CD14-positive monocyte (primary cell): ENCODE data around the gene TMEM221. TPM values are rescaled to one million over a fixed set of nuclear protein-coding genes. Genes with fewer than 3 reads are reported as not detected.

Experiments
- DNase-seq, 3 donors: peaks; one replicate each; pipeline ENCODE4 v3.0.0-alpha.2; 2011 to 2022
- H2AFZ ChIP-seq: 2 replicates; pipeline ENCODE4 v1.6.0; 2012; ENCODE audit warnings: mild to moderate bottlenecking, low read depth, low read length, inconsistent platforms; ENCODE audit not compliant: insufficient read depth, poor library complexity, severe bottlenecking
- H3K27ac ChIP-seq, 2 donors: 1 replicate in 1 of 2; 2 replicates in 1 of 2; pipeline ENCODE4 v1.5.1; 2012 to 2013; ENCODE audit warnings: low read length in 2 of 2, control low read depth in 1 of 2, inconsistent platforms in 1 of 2, low read depth in 1 of 2, mild to moderate bottlenecking in 1 of 2
- H3K27me3 ChIP-seq, 2 donors: one replicate each; pipeline versions ENCODE4 v1.6.0 to v1.6.1; 2011 to 2013; ENCODE audit warnings: low read length in 2 of 2; ENCODE audit not compliant: control insufficient read depth in 2 of 2, insufficient read depth in 2 of 2
- H3K36me3 ChIP-seq, 2 donors: replicated peaks in 1 of 2; 1 replicate in 1 of 2; 2 replicates in 1 of 2; pipeline versions ENCODE4 v1.5.1 to v1.6.1; 2012 to 2013; ENCODE audit warnings: low read length in 2 of 2, control low read depth in 1 of 2, inconsistent platforms in 1 of 2, mild to moderate bottlenecking in 1 of 2; ENCODE audit not compliant: insufficient read depth in 2 of 2, control insufficient read depth in 1 of 2
- H3K4me1 ChIP-seq, 2 donors: 1 replicate in 1 of 2; 2 replicates in 1 of 2; pipeline versions ENCODE4 v1.5.1 to v1.6.1; 2012 to 2013; ENCODE audit warnings: low read length in 2 of 2, control low read depth in 1 of 2, inconsistent platforms in 1 of 2, mild to moderate bottlenecking in 1 of 2, moderate library complexity in 1 of 2; ENCODE audit not compliant: insufficient read depth in 2 of 2, control insufficient read depth in 1 of 2
- H3K4me2 ChIP-seq: replicated peaks from 2 replicates; pipeline ENCODE3; 2012; ENCODE audit warnings: low read length, moderate library complexity, mild to moderate bottlenecking; ENCODE audit not compliant: poor library complexity, severe bottlenecking; ENCODE audit errors: extremely low read depth
- H3K4me3 ChIP-seq, 3 experiments: fragments of 200-600 bp in 1 of 3; sonication (generic) in 1 of 3; replicated peaks in 1 of 3; 1 replicate in 2 of 3; 2 replicates in 1 of 3; pipeline ENCODE4 v1.5.1; 2011 to 2013; ENCODE audit warnings: low read length in 3 of 3, mild to moderate bottlenecking in 3 of 3, control low read depth in 2 of 3, low read depth in 2 of 3, inconsistent platforms in 1 of 3, moderate library complexity in 1 of 3
- H3K79me2 ChIP-seq: 2 replicates; pipeline ENCODE4 v1.6.0; 2012; ENCODE audit warnings: mild to moderate bottlenecking, control low read depth, inconsistent platforms, low read length, moderate library complexity; ENCODE audit not compliant: insufficient read depth
- H3K9ac ChIP-seq: 2 replicates; pipeline ENCODE4 v1.6.0; 2017; ENCODE audit warnings: low read length, mild to moderate bottlenecking; ENCODE audit not compliant: insufficient read depth, poor library complexity, severe bottlenecking
- H3K9me3 ChIP-seq, 2 donors: replicated peaks in 1 of 2; 1 replicate in 1 of 2; 2 replicates in 1 of 2; pipeline versions ENCODE4 v1.5.1 to v1.6.1; 2012 to 2013; ENCODE audit warnings: low read length in 2 of 2, control low read depth in 1 of 2; ENCODE audit not compliant: control insufficient read depth in 1 of 2, insufficient read depth in 1 of 2
- H4K20me1 ChIP-seq: 2 replicates; pipeline ENCODE4 v1.6.0; 2012; ENCODE audit warnings: mild to moderate bottlenecking, low read length, control low read depth, moderate library complexity; ENCODE audit not compliant: insufficient read depth
- H3K27ac Mint-ChIP-seq, 7 donors: one replicate each; pipeline ENCODE4 v1.8.0; 2020; ENCODE audit warnings: mild to moderate bottlenecking in 7 of 7, mixed read lengths in 7 of 7, moderate library complexity in 6 of 7, inconsistent platforms in 2 of 7
- H3K27me3 Mint-ChIP-seq, 3 donors: one replicate each; pipeline ENCODE4 v1.8.0; 2021 to 2022; ENCODE audit warnings: low read depth in 3 of 3, mild to moderate bottlenecking in 3 of 3, mixed read lengths in 3 of 3, moderate library complexity in 3 of 3, inconsistent platforms in 1 of 3
- H3K36me3 Mint-ChIP-seq, 2 donors: one replicate each; pipeline ENCODE4 v1.8.0; 2020; ENCODE audit warnings: mixed read lengths in 2 of 2, inconsistent platforms in 1 of 2, mild to moderate bottlenecking in 1 of 2
- H3K4me1 Mint-ChIP-seq: one replicate; pipeline ENCODE4 v1.8.0; 2020; ENCODE audit warnings: mild to moderate bottlenecking, mixed read lengths
- H3K4me3 Mint-ChIP-seq, 2 donors: one replicate each; pipeline ENCODE4 v1.8.0; 2020; ENCODE audit warnings: mild to moderate bottlenecking in 2 of 2, mixed read lengths in 2 of 2, moderate library complexity in 1 of 2
- H3K9me3 Mint-ChIP-seq, 7 donors: one replicate each; pipeline ENCODE4 v1.8.0; 2020 to 2022; ENCODE audit warnings: mixed read lengths in 7 of 7, mild to moderate bottlenecking in 6 of 7, moderate library complexity in 6 of 7, inconsistent platforms in 2 of 7
- WGBS: methylation state at CpG from one replicate; pipeline ENCODE4 v1.1.5; 2013; ENCODE audit warnings: missing lambda C conversion rate; ENCODE audit not compliant: insufficient coverage; 5-methylcytosine and 5-hydroxymethylcytosine counted together
- intact Hi-C, 2 donors: fragments of 100-400 bp; cut with micrococcal nuclease; formaldehyde crosslinking; loops; one replicate each; pipeline versions ENCODE4 v1.15.0 to v1.15.1; 2023
- polyA plus RNA-seq, 3 donors: library from polyadenylated mRNA; depleted of rRNA in 1 of 3; unstranded in 2 of 3; stranded (reverse) in 1 of 3; fragments of 300-500 nt in 2 of 3; fragments of >200 nt in 1 of 3; fragmentation: Illumina TruSeq in 2 of 3; gene quantifications; 1 replicate in 2 of 3; 2 replicates in 1 of 3; pipeline ENCODE4 v1.2.3, GENCODE V29; 2012 to 2021
- TF ChIP-seq, protein P1 (sequence below): fragments of 200-600 bp; IDR thresholded peaks from one replicate; pipeline ENCODE4 v1.8.0; 2022; ENCODE audit warnings: antibody characterized with exemption, mild to moderate bottlenecking

The TMEM221 gene
- polyA plus RNA-seq, 3 donors = not detected

DNA sequence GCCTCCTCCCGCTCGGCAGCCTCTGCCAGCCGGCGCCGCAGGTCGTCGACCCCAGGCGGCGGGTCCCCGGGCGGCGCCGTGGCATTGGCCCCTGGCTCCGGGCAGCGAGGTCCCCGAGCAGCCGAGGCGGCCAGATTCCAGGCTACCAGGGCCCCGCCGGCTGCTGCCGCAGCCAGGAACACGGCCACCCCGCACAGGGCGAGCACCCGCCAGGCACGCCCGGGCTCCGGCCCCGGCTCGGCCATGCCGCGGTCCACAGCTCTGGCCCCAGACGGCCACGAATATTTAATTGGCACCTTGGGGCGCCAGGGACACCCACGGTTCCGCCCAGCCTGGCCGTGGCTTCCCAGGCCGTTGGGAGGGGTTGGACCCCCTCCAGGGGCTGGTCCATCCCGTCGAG lies 54.6 kb downstream of the TMEM221 start, which contains the start of gene CCDC194:
Gene CCDC194, minus strand, starts transcription at position 283 of the 400 bp plus-strand sequence. Its CDS starts 38 bp downstream, at position 245.
- H3K9ac ChIP-seq = no peak within 1 kb of the TSS
- peak within 1 kb of the TSS in 1 of 3 experiments; percentile 20 for H3K4me3 ChIP-seq
- peaks cover 4 to 16% (median 11%) of the 10 kb centered on the region in 7 donors for H3K9me3 Mint-ChIP-seq
- H3K27ac ChIP-seq = no peak within 1 kb of the TSS
- DNase-seq = no peak
- peaks cover 9 to 17% of the 10 kb centered on the region in 2 donors for H3K36me3 ChIP-seq
- peaks cover 4 to 12% of the 10 kb centered on the region in 2 donors for H3K9me3 ChIP-seq
- H3K4me1 Mint-ChIP-seq = peaks cover 30% of the 10 kb centered on the region
- peaks cover 6 to 15% of the 10 kb centered on the region in 2 donors for H3K27me3 ChIP-seq
- peak within 1 kb of the TSS; percentile 33 for H3K4me2 ChIP-seq
- H3K4me3 Mint-ChIP-seq = no peak within 1 kb of the TSS
- intact Hi-C loops = no loop called here
- peaks cover 9 to 21% of the 10 kb centered on the region in 2 donors for H3K36me3 Mint-ChIP-seq
- TF ChIP-seq, protein P1, sequence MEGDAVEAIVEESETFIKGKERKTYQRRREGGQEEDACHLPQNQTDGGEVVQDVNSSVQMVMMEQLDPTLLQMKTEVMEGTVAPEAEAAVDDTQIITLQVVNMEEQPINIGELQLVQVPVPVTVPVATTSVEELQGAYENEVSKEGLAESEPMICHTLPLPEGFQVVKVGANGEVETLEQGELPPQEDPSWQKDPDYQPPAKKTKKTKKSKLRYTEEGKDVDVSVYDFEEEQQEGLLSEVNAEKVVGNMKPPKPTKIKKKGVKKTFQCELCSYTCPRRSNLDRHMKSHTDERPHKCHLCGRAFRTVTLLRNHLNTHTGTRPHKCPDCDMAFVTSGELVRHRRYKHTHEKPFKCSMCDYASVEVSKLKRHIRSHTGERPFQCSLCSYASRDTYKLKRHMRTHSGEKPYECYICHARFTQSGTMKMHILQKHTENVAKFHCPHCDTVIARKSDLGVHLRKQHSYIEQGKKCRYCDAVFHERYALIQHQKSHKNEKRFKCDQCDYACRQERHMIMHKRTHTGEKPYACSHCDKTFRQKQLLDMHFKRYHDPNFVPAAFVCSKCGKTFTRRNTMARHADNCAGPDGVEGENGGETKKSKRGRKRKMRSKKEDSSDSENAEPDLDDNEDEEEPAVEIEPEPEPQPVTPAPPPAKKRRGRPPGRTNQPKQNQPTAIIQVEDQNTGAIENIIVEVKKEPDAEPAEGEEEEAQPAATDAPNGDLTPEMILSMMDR = no peak
- peaks cover 31 to 38% of the 10 kb centered on the region in 2 donors for H3K4me1 ChIP-seq
- peak within 1 kb of the TSS in 1 of 7 donors; percentile 78 for H3K27ac Mint-ChIP-seq
- no peak within 1 kb of the TSS for H2AFZ ChIP-seq
- no peaks in the 10 kb centered on the region for H3K79me2 ChIP-seq
- peaks cover 17 to 21% (median 18%) of the 10 kb centered on the region in 3 donors for H3K27me3 Mint-ChIP-seq
- no peaks in the 10 kb centered on the region for H4K20me1 ChIP-seq
- 83% methylated on average over 41 of the region's 41 CpGs for WGBS

DNA sequence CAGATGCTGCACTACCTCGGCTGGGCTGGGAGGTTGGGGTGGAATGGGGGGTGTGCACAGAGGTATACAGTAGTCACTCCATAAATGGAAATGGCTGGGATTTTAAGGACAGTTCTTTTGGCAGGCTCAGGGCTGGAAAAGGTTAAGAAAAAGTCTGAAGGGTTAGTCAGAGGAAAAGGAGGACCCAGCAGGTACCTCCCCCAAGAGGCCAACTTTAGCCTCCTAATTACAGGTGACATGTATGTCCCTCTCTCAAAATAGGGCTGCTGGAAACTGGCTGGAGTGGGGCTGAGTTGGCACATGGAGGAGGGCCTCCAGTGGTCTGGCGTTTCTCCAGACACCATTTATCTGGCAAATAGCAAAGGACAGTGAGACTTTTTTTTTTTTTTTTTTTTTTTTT lies 55.5 kb downstream of the TMEM221 start:
- 80% methylated on average over 1 of the region's 2 CpGs for WGBS
- intact Hi-C loops = no loop called here
- Histone ChIP-seq H3K4me3 (no peak overlapping the region), H3K9ac (no peak overlapping the region), H4K20me1 (no peaks in the 10 kb centered on the region), H3K27me3 (peaks cover 6 to 15% of the 10 kb centered on the region in 2 donors), H3K4me2 (no peak overlapping the region), H3K9me3 (peaks cover 4 to 13% of the 10 kb centered on the region in 2 donors), H3K36me3 (peaks cover 2 to 10% of the 10 kb centered on the region in 2 donors), H3K4me1 (peaks cover 31 to 38% of the 10 kb centered on the region in 2 donors), H2AFZ (no peak overlapping the region), H3K79me2 (no peaks in the 10 kb centered on the region), H3K27ac (no peak overlapping the region)
- H3K27ac Mint-ChIP-seq = peak overlapping the region in 1 of 7 donors; percentile 48
- no peak overlapping the region for H3K4me3 Mint-ChIP-seq
- H3K9me3 Mint-ChIP-seq = peaks cover 4 to 18% (median 11%) of the 10 kb centered on the region in 7 donors
- peaks cover 17 to 27% (median 22%) of the 10 kb centered on the region in 3 donors for H3K27me3 Mint-ChIP-seq
- peaks cover 6 to 12% of the 10 kb centered on the region in 2 donors for H3K36me3 Mint-ChIP-seq
- TF ChIP-seq, protein P1 = no peak
- peaks cover 30% of the 10 kb centered on the region for H3K4me1 Mint-ChIP-seq
- no peak for DNase-seq
